ENCODE measurements around the gene OS9.

DNA sequence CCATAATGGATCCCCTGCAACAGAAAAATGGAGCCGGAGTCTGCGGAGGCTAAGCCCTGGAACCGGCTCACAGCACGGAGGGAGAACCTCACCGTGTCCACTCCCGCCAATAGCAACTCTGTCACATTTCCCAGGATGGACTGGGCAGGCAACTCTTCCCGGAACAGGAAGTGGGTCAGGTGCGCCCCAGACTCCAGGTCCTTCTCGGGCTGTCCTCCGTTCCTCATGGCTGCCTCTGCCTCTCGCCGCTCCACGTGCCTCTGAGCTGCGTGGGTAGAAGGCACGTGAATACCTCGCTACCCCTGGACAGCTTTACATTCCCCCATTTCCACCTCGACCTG is 70.7 kb downstream of the OS9 start:
- TF ChIP-seq, protein P1, sequence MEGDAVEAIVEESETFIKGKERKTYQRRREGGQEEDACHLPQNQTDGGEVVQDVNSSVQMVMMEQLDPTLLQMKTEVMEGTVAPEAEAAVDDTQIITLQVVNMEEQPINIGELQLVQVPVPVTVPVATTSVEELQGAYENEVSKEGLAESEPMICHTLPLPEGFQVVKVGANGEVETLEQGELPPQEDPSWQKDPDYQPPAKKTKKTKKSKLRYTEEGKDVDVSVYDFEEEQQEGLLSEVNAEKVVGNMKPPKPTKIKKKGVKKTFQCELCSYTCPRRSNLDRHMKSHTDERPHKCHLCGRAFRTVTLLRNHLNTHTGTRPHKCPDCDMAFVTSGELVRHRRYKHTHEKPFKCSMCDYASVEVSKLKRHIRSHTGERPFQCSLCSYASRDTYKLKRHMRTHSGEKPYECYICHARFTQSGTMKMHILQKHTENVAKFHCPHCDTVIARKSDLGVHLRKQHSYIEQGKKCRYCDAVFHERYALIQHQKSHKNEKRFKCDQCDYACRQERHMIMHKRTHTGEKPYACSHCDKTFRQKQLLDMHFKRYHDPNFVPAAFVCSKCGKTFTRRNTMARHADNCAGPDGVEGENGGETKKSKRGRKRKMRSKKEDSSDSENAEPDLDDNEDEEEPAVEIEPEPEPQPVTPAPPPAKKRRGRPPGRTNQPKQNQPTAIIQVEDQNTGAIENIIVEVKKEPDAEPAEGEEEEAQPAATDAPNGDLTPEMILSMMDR (IDR thresholded peaks at IDR 0.05; ENCODE audit: borderline replicate concordance, extremely low read depth, low read length, poor library complexity, severe bottlenecking): no peak
- no peak for TF ChIP-seq EZH2 (IDR thresholded peaks at IDR 0.05; ENCODE audit: borderline replicate concordance, low read depth, low read length, severe bottlenecking)

Measured in DND-41 (cell line).